ENCODE measurements around the gene NYNRIN.

Gene NYNRIN

DNA sequence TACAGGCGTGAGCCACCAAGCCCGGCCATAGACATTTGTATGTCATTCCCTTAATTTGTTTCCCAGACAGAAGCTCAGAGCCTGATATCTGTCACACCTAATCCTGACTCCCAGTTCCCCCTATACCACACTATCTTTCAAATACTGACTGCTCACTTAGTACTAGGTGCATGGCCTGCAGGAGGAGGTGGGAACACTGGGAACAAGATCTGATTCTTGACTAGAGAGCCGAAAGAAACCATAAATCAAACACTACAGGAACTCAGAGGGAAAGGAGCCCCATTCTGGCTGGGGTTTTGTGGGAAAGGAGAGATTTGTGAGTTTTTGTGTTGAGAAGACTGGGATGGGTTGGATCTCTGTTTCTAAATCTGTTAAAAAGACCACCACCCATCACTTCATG, 35.9 kb downstream of the NYNRIN start:
- peak overlapping the region in 1 of 3 experiments; percentile 9 for H3K4me3 Mint-ChIP-seq
- H3K27me3 Mint-ChIP-seq (ENCODE audit: low read depth): no peaks in the 10 kb centered on the region
- peaks cover 50% of the 10 kb centered on the region for H3K36me3 Mint-ChIP-seq (ENCODE audit: low read depth)
- peak overlapping the region in 2 of 3 experiments; percentile 1 to 9 for H3K27ac Mint-ChIP-seq
- TF ChIP-seq, protein P1, sequence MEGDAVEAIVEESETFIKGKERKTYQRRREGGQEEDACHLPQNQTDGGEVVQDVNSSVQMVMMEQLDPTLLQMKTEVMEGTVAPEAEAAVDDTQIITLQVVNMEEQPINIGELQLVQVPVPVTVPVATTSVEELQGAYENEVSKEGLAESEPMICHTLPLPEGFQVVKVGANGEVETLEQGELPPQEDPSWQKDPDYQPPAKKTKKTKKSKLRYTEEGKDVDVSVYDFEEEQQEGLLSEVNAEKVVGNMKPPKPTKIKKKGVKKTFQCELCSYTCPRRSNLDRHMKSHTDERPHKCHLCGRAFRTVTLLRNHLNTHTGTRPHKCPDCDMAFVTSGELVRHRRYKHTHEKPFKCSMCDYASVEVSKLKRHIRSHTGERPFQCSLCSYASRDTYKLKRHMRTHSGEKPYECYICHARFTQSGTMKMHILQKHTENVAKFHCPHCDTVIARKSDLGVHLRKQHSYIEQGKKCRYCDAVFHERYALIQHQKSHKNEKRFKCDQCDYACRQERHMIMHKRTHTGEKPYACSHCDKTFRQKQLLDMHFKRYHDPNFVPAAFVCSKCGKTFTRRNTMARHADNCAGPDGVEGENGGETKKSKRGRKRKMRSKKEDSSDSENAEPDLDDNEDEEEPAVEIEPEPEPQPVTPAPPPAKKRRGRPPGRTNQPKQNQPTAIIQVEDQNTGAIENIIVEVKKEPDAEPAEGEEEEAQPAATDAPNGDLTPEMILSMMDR (IDR thresholded peaks at IDR 0.05; ENCODE audit: unreplicated experiment in 3 of 3): no peak
- H3K9me3 Mint-ChIP-seq: no peaks in the 10 kb centered on the region
- H3K4me1 Mint-ChIP-seq: peaks cover 37% of the 10 kb centered on the region

DNA sequence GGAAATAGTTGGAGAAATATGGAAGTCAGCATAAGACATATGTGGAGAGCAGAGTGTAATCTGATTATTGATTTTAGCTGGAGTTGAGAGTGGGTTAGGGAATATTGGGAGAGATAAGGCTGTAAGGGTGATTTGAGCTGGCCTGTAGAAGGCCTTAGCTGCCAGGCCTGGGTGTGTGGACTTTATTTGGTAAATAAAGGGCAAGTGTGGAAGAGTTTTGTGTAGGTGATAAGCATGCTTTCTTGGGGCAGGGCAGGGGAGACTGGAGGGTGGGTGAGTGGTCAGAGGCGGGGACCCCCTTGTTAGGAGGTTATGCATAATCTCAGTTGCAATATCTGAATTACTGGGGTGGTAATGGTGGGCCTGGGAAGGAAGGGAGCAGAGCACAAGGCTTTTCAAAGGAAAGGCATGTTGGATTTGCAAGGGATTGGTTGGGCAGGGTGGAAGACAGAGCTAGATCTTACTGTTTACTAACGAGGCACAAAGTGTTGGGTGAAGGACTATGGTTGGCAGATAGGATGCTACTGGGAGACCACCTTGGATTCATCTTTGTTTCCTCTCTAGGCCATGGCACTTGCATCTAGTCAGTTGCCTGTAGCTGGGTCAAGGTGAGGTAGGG, 36.5 kb downstream of the NYNRIN start:
- Mint-ChIP-seq H3K9me3 (no peaks in the 10 kb centered on the region), H3K4me1 (peaks cover 37% of the 10 kb centered on the region), H3K36me3 (ENCODE audit: low read depth) (peaks cover 52% of the 10 kb centered on the region), H3K27ac (peak overlapping the region; percentile 1 to 46 (median 34)), H3K4me3 (no peak overlapping the region), H3K27me3 (ENCODE audit: low read depth) (no peaks in the 10 kb centered on the region)
- TF ChIP-seq, protein P1 (IDR thresholded peaks at IDR 0.05; ENCODE audit: unreplicated experiment in 3 of 3): no peak

DNA sequence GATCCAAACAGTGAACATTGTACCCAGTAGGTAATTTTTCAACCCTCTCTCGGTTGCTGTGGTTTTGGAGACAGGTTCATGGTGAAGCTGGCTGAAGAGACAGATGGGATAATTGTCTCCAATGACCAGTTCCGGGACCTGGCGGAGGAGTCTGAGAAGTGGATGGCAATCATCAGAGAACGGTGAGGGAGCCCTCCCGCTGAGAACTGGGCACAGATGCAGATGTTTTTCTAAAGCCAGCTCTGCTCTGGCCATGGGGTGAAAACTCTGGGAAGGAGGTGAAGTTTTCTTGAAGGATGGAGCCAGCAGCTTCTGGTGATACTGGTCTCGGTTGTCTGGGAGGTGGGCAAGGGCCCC, 37.2 kb downstream of the NYNRIN start:
- Mint-ChIP-seq H3K27ac (peak overlapping the region in 2 of 3 experiments; percentile 34 to 46), H3K4me1 (peaks cover 36% of the 10 kb centered on the region), H3K27me3 (ENCODE audit: low read depth) (no peaks in the 10 kb centered on the region), H3K4me3 (no peak overlapping the region), H3K36me3 (ENCODE audit: low read depth) (peaks cover 58% of the 10 kb centered on the region), H3K9me3 (no peaks in the 10 kb centered on the region)
- TF ChIP-seq, protein P1 (IDR thresholded peaks at IDR 0.05; ENCODE audit: unreplicated experiment in 3 of 3): no peak

DNA sequence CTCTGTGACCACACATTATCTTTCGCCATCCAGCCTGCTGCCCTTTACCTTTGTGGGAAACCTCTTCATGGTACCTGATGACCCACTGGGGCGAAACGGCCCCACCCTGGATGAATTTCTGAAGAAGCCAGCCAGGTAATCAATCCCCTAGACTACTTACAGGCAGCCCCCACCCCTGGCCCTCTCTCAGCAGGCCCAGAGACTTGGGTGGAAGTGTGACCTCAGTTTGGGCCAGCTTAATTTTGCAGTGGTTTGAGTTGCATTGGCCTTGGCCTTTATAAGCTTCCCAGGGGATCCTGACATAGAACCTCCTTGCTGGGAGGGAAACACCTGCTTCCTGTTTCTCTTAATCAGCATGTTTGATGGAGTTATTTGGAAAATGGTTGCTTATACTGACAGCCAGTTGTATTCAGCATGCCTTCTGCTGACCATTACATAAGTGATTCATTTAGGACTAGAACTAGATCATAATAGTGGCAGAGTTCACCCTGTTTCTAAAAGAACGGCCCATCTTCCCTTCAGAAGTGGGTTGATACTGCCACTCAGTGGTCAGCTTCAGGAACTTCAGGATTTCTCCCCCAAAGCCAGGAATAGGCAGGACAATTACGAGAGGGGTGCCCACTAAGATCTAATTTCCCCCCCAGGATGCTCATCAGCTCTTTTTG, 37.7 kb downstream of the NYNRIN start:
- Mint-ChIP-seq H3K27ac (peak overlapping the region; percentile 61 to 76 (median 65)), H3K27me3 (ENCODE audit: low read depth) (no peaks in the 10 kb centered on the region), H3K36me3 (ENCODE audit: low read depth) (peaks cover 58% of the 10 kb centered on the region), H3K4me1 (peaks cover 31% of the 10 kb centered on the region), H3K9me3 (no peaks in the 10 kb centered on the region), H3K4me3 (peak overlapping the region in 2 of 3 experiments; percentile 9 to 29)
- TF ChIP-seq, protein P1 (IDR thresholded peaks at IDR 0.05; ENCODE audit: unreplicated experiment in 3 of 3): peak; percentile 72 to 79 (median 74)

DNA sequence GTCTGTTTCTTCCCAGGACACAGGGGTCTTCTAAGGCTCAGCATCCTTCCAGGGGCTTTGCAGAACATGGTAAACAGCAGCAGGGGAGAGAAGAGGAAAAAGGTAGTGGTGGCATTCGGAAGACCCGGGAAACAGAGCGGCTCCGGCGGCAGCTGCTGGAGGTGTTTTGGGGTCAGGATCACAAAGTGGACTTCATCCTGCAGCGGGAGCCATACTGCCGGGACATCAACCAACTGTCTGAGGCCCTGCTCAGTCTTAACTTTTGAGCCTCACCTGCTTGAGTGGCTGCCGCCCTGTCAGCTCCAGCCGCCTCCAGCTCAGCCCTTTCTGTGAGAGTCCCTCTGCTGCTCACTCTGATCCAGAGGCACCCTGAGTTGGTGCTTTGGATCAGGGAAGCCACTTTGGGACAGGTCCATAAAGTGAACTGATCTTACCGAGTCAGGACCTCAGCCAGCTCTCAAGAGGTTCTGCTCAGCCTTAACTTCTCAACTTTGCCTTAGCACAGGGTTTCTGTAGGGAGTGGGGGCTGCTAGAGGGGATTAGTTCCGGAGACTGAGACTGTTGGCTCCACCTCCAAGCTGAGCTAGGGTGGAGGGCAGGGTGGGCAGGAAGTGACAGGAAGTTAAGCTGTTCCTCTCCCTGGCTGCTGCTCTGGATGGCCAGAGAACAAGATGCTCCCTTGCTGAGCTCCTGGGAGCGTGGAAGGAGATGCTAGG, 38.4 kb downstream of the NYNRIN start:
- Mint-ChIP-seq H3K36me3 (ENCODE audit: low read depth) (peaks cover 53% of the 10 kb centered on the region), H3K4me3 (peak overlapping the region in 2 of 3 experiments; percentile 9 to 29), H3K27ac (peak overlapping the region; percentile 61 to 76 (median 65)), H3K27me3 (ENCODE audit: low read depth) (no peaks in the 10 kb centered on the region), H3K4me1 (peaks cover 26% of the 10 kb centered on the region), H3K9me3 (no peaks in the 10 kb centered on the region)
- TF ChIP-seq, protein P1 (IDR thresholded peaks at IDR 0.05; ENCODE audit: unreplicated experiment in 3 of 3): no peak
